GM12878 (cell line): Measurements from ENCODE around the gene FBF1. TPM values are rescaled to one million over a fixed set of nuclear protein-coding genes. Genes with fewer than 3 reads are reported as not detected.

ENCODE experiments used
- BCLAF1 ChIP-seq: fragments of 450-650 bp; IDR thresholded peaks from 2 replicates; pipeline ENCODE4 v1.6.1; 2017; ENCODE audit warnings: antibody characterized with exemption, mild to moderate bottlenecking, moderate library complexity
- CEBPB ChIP-seq, 2 experiments: fragments of 150-350 bp in 1 of 2; IDR thresholded peaks; 2 replicates each; pipeline ENCODE4 v1.6.1; 2012 to 2014; ENCODE audit warnings: low read depth in 2 of 2, low read length in 2 of 2, borderline replicate concordance in 1 of 2, inconsistent platforms in 1 of 2
- CREB1 ChIP-seq: IDR thresholded peaks from 2 replicates; pipeline ENCODE4 v1.6.1; 2012; ENCODE audit warnings: low read depth, mild to moderate bottlenecking, inconsistent platforms
- E2F8 ChIP-seq: fragments of 450-650 bp; IDR thresholded peaks from 2 replicates; pipeline ENCODE4 v1.6.1; 2018; ENCODE audit warnings: mild to moderate bottlenecking, low read depth, moderate library complexity; ENCODE audit not compliant: partially characterized antibody
- RBBP5 ChIP-seq: fragments of 200-600 bp; sonication (generic); conservative IDR thresholded peaks from 2 replicates; pipeline ENCODE4 v1.6.1; 2016
- ZBTB4 ChIP-seq: fragments of 450-650 bp; formaldehyde crosslinking; IDR thresholded peaks from 2 replicates; pipeline ENCODE4 v1.4.0; 2022; ENCODE audit warnings: mild to moderate bottlenecking, moderate library complexity
- ZNF687 ChIP-seq: fragments of 450-650 bp; IDR thresholded peaks from 2 replicates; pipeline ENCODE4 v1.6.1; 2017; ENCODE audit warnings: mild to moderate bottlenecking, moderate library complexity
- ZSCAN29 ChIP-seq: fragments of 450-650 bp; IDR thresholded peaks from 2 replicates; pipeline ENCODE4 v1.6.1; 2017; ENCODE audit warnings: mild to moderate bottlenecking, moderate library complexity
- polyA plus RNA-seq, 11 experiments: library from polyadenylated mRNA; depleted of rRNA in 4 of 11; unstranded in 6 of 11; stranded (reverse) in 5 of 11; fragments of >200 nt; fragmentation: Nextera tagmentation in 4 of 11; fragmentation: Illumina TruSeq in 1 of 11; extraction: Ambion mirVana in 4 of 11; extraction: Trizol in 1 of 11; gene quantifications; 1 replicate in 1 of 11; 2 replicates in 10 of 11; pipeline versions ENCODE4 v1.2.1 to v1.2.3, GENCODE V29; 2011 to 2016; ENCODE audit warnings: inconsistent platforms in 2 of 11, missing spikeins in 2 of 11, low read depth in 1 of 11
- total RNA-seq, 4 experiments: library from RNA; depleted of rRNA in 3 of 4; stranded (reverse); fragments of >200 nt in 3 of 4; fragmentation: Illumina TruSeq in 1 of 4; extraction: Trizol in 1 of 4; gene quantifications; 2 replicates each; pipeline versions ENCODE4 v1.2.1 to v1.2.3, GENCODE V29; 2013 to 2021

Gene FBF1
- total and polyA plus RNA-seq, 10 of the 15 experiments (the other 5 are each of a cell fraction or from before 2014, with no cell fraction given), result 0.29 to 15.0 (median 7.0) TPM

DNA sequence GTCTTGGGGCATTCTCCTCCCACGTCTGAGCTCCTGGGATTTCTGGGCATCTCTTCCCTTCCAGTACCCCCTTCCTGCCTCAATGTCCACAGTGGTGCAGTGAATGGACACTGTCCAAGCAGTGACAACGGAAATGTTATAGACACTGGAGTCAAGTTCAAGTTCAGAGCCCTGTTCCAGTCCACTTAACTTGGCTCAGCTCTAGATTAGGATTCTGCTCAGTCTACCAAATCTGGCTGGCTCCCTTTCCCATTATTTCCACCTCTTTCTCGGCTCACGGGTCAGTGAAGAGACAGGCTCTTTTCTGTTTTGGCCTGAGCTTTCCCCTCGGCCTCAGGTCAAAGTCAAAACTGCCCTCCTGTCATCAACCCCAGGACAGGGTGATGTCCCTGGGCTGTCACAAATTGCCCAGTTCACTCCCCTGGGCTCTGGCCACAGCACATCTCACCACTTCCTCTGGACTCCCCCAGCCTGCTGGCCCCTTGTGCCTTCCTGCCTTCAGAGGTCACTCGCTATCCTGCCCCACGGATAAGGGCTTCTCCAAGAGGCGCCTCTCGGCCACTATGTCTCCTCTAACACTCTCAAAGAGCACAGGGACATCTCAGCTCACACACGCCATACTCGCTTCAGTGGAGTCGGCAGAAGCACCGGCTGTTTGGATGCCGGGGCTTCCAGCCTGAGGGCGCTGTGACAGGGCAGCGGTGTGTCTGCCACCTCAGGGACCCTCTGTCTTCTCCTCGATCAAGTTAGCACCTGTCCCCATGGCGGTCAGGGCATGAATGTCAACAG lies 18.5 kb downstream of the FBF1 start (continued):
- TF ChIP-seq RBBP5, result no peak
- TF ChIP-seq CREB1, result no peak
- TF ChIP-seq CEBPB (IDR thresholded peaks at IDR 0.05; ENCODE audit: borderline replicate concordance in 1 of 2, low read depth in 2 of 2, low read length in 2 of 2), result no peak
- no peak for TF ChIP-seq ZSCAN29
- TF ChIP-seq ZNF687, result no peak
- no peak for TF ChIP-seq E2F8
- no peak for TF ChIP-seq ZBTB4 (CRISPR knock-in tag)
- no peak for TF ChIP-seq BCLAF1
